Measurements from ENCODE around the gene SYS1.
A peak's percentile ranks its signal among the peaks of the same experiment; 100 is the strongest.

Gene SYS1

DNA sequence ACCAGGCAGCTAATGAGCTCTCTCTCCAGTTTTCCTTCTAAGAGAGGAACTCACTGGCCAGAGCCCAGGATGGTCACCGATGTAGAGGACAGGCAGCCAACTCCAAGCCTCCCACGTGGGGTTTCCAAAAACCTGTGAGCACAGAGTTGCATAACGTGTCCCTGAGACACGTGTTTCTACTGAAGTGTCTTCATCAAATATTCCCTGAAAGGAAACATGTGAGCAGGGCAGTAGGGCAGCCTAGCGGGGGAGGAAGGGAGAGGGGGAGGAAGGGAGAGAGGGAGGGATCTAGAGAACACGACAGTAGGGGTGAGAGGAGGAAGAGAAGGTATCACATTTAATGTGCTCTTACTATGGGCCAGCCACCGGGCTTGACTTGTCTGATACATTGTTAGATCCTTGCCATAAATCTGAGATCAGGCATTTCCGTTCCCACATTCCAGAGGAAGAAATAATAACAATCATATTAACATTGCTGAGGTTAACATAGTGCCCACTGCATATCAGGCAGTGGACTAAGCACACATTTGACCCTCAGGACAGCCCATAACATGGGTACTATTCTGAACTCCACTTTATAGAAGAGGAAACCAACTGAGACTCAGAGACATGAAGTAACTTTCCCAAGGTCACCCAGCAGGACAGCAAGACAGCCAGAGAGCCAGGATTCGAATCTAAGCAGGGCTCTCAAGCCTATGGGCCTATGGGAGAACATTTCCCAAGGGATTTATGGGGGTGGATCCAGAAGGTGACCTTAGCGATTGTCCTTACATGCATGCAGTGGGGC, 4.5 kb upstream of the SYS1 start:
- no peak for DNase-seq

DNA sequence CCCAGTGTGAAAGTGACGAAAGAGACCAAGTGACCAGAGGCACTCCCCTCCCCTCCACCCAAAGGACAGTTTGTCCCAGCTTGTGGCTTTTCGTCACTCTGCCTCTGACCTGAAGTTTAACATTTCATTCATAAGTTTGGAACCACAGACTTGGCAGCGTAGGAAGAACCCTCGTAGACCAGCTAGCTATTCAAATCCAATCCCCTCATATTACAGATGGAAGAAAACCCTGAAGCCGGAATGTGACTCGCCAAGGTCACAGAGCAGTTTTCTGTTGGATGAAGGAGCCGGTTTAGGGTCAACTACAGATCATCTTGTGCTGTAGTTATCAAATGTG, 3.9 kb upstream of the SYS1 start:
- no peak for DNase-seq

DNA sequence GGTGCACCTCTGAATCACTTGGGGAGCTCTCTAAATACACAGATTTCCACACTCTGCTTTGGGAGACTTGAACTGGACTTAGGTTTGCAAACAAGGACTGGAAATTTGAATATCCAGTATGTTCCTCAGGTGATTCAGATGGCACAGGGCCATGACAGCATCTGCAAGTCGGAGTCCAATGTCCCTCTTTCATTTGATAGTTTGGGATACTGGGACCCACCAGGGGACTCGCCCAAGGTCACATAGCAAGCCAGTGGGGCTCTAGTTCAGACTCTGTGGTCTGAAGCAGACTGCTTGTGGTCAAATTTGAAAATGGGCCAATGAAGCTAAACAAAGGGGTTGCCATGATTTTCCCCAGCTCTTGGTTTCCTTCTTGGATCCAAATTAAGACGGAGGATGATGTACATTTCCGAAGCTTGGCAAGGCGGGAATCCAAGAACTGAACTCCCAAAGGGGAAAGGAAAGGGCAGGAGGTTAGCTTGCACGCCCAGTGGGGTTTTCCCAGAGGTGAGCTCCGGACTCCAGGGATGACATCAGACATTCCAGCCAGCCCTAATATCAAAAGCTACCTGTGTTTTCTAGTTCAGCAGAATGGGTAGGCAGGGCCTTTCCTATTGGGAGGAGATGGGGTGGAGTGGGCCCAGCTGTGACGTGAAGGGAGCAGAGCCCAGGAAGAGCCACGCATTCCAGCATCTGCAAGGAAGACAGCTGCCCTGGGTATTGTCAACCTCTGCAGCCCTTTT, 3.4 kb upstream of the SYS1 start:
- no peak for DNase-seq

DNA sequence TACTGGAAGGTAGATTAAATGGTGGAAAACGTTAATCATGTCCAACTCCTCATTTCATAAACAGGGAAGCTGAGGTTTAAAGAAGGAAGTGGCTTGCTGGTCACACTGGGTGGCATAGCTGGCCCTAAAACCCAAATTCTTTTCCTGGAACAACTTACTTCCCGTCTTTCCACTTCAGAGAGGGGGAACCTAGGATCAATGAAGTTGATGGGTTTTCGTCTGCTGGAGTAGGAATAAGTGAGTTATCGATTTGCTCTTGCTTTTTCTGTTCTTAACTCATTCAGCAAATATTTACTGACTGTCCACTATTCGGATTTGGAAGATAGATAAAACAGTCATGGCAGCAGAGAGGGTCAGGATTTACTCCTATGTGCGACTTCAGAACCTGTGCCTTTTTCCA, 1.2 kb upstream of the SYS1 start:
- no peak for DNase-seq

DNA sequence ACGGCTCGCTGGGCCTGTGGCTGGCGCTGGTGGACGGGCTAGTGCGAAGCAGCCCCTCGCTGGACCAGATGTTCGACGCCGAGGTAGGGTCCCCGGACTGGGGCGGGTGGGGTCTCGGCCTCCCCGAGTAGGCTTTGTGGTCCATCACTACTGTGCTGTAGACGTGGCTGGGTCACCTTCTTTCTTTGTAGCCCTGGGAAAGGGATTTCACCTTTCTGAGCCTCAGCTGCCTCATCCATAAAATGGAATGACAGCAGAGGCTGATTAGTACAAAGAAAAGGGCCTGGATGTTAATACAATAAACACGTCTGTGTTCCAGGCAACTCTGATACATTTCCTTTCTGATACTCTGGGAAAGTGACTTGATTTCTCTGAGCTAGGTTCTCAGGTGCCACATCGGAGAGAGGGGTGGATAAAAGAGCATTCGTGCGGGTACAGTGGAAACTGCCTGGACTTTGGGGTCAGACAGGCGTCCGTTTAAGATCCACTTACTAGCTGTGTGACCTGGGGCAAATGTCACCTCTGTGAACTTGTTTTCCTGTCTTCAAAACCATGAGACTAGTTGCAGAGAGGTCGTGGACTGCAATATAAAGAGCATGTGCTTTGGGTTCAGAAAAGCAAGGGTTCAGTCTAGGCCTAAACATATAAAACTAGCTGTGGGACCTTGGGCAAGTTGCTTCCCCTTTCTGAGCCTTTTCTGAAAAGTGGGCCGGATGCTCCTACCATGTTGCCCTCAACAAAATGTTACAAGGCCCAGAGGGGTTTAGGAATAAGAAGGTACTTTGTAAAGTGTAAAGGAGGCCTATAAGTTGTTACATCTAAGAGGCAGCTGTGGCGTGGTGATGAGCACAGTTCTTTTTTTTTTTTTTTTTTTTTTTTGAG, 896 bp downstream of the SYS1 start:
- no peak for DNase-seq

DNA sequence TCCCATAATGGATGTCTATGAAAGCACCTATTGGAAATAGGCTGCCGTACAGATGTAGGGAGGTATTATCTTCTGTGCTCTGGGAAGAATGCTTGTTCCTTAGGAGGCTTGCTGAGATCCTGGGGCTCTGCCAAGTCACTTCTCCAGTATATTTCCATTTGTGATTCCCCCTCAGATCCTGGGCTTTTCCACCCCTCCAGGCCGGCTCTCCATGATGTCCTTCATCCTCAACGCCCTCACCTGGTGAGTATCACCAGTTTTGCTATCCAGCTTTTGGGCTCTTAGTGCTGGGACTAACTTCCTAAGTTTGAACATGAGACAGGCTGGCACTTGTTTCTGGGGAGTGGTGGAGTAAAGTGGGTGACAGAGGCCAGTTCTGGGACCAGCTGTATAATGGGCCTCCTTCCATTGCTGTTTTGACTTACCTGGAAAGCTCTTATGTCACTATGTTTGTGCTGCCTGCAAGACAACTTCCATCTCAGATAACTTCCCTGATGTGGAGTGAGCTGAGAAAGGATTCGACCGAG, 2.6 kb downstream of the SYS1 start:
- no peak for DNase-seq

DNA sequence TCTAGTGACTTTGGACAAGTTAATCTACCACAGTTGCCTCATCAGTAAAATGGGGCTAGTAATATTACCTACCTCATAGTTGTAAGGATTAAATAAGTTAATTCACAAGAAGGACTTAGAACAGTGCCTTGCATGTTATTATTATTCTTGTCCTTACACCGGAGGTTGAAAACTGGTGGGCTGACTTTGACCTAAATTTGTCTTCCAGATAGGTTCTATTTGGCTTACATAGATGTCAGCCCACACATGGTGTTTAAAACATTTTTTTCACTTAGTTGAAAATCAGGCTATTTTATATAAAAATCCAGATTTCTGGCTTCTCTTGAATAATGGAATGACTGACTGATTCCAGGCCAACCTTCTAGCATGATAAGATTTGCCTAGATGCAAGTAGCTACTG, 3.2 kb downstream of the SYS1 start:
- no peak for DNase-seq

DNA sequence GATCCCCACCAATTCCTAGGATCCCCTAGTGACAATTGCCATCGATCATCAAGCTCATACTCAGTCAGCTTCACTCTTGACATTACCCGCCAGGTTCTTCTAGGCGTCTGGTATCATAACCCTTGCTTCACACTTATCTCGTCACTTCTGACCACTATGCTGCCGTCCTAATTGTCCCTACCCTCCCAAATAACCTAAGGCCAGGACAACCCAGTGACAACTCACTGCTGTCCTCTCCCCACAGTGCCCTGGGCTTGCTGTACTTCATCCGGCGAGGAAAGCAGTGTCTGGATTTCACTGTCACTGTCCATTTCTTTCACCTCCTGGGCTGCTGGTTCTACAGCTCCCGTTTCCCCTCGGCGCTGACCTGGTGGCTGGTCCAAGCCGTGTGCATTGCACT, 3.7 kb downstream of the SYS1 start:
- DNase-seq: no peak

DNA sequence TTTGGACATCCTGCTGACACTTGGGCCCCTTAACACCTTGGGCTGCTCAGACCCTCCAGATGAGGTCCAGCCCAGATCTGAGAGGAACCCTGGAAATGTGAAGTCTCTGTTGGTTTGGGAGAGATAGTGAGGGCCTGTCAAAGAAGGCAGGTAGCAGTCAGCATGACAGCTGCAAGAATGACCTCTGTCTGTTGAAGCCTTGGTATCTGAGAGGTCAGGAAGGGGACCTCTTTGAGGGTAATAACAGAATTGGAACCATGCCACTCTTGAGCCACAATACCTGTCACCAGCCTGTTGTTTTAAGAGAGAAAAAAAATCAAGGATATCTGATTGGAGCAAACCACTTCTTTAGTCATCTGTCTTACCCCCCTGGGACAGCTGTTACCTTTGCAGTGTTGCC, 4.2 kb downstream of the SYS1 start:
- DNase-seq: no peak

DNA sequence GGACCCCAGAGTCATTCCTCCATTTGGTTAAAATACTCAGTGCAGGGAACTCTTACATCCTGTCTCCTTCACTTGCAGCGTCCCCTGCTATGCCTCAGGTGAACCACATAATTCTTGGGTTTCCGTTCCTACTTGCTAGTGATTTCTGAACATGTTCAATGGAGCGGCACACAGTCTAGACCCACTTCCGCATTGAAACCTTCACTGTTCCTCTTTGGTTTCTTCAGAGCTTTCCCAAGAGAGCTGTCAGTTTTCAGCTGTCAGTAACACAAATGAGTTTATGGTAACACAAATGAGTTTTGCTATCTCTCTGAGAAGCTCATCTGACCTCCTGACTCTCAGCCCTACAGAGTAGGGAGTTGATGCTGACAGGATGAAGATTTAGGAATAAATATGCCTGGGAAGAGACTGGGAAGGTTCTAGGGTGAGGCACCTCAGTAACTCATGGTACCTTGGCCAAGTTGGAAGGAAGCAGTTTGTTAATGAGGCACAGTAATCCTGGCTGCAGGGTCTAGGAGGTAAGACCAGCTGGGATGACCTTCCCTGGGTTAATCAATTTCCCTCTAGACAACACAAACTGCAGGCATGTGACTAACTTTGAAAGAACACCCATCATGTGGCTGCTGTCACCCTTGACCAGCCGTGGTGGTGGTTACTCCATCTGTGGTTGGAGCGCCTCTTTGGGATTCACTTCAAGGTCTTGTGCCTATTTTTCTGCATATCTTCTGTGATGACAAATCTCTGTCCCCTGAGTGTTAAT, 5.4 kb downstream of the SYS1 start:
- DNase-seq: no peak

DNA sequence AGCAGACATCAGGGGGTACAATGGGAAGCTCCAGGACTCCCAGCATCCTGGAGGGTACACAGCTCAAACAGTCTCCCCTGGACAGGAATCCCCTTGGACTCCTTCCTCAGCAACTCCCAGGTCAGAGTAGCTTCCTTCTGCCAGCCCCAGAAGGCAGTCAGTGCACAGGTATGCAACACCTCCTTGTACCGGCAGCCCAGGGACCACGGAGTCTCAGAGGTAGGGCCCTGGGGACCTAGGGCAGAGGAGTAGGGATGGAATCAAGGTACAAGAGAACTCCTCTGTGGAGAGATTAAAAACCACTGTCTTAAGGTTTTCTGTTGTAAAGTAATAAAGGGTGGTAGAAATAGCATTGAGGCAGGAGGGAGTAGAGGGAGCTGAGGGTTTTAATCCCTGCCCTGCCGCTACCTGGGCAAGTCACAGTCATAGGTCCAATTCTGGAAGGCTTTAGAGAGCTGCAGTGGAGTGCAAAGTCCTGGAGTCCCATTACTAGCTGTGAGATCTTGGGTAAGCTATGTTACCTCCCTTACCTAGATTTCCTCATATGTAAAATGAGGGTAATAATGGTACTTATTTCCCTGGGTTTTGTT, 7.7 kb downstream of the SYS1 start:
- no peak for DNase-seq

DNA sequence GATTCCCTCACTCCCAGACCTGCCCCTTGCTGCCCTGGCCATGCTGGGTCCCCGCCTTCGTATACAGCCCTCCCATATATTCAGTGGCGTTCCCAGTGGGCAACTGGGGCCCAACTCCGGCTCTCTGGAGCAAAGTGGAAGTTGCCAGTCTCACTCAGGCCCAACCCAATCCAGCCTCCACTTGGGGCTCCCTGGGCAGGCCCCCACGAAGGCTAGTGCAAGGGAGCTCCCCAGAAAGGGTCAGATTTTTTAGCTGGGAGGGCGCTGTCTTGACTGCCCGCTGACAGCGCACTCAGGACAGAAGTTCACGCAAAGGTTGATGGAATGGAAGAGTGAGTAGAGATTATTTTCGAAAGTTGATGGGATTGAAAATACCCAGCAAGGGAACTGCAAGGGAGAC, 9.3 kb downstream of the SYS1 start:
- no peak for DNase-seq

DNA sequence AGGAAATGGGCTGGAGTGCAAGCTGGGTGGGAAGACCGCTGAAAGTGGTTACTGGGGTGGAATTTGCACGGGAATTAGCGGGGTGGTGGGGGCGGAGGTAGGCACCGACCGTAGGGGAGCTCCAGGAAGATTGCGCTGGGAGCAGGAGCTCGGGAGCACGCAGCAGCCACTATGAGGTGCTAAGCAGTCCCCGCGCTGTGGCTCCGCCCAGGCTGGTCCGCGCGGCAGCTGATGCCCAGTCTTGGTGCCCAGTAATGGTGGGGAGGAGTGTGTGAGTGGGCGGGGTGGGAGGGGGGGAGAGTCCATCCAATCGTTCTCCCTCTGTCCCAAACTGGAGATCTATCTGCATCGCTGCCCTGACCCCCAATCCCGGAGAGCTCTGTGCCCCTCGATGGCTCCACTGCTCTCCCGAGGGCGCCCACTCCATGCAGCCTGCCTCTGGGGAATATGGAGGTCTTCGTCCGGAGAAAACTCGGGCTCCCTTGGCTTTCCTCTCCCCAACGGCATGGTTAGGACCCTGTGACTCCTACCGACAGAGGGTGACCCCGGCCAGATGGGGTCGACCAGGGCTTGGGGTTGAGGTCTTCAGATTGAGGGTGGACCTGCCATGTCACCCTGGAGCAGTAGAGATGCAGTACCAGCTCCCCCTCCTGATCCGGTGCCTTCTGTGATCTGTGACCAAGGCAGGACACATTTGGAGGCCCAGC, 9.8 kb downstream of the SYS1 start:
- no peak for DNase-seq

DNA sequence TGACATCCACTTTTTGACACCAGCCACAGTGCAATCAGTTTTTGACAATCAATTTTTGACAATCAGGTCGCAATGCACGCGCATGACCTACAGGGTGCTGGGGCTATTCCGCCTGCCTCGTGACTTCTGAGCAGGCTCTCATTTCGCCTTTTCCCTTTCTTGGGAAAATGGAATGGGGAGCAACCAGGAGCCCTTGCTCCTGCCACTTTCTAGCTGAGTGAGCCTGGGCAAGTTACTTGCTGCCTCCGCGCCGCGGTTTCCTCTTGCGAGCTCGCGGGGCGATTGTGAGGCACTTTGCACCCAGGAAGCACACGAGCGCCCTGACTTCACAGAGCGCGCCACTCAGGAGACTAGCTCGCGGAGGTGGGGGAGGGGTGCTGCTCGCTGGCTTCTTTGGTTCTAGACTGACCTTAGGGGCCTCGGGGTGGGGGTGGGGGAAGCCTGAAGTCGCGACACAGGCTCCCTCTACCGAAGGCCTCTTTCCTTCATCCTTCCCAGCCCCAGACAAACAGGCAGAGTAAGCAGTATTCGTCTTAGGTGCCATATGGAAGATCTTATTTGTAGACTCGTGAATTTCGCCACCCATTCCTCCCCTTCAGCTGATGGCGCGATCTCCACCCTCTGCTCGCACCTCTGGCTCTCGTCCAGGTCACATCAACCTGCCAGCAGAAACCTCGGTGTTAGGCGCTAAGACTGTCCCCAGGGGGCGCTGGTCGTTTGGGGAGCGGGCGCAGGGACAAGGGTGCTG, 10.6 kb downstream of the SYS1 start:
- peak; percentile 77 to 84 (median 81) for DNase-seq

DNA sequence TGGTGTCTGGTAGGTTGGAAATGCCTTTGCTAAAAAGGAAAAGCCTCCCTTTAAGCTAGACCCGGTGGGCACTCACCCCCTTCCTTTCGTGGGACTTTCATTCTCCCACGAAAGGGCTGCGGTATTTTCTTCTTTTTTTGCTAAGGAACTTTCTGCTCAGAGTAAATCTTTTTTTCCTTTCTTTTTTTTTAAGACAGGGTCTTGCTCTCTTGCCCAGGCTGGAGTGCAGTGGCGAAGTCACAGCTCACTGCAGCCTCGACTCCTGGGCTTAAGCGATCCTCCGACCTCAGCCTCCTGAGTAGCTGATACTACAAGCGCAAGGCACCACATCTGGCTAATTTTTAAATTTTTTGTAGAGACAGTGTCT, 11.1 kb downstream of the SYS1 start:
- DNase-seq: no peak

DNA sequence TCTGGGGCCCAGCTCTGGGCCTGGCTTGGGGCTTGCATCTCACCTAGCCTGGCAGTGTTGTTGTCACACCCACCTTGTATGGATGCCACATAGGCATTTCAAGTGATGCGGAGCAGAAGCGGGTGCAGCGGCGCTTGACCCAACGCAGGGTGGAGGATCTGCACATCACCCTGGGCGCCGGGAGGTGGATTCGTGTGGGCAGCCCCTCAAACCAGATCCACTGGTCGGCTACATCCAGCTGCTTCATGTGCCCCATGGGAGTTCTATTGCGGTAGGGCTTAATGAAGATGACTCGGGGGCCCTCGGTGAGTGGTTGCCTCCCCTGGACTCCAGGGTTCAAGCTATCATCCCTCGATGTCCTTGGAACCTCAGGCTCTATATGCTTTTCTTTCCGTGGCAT, 12.0 kb downstream of the SYS1 start:
- no peak for DNase-seq

DNA sequence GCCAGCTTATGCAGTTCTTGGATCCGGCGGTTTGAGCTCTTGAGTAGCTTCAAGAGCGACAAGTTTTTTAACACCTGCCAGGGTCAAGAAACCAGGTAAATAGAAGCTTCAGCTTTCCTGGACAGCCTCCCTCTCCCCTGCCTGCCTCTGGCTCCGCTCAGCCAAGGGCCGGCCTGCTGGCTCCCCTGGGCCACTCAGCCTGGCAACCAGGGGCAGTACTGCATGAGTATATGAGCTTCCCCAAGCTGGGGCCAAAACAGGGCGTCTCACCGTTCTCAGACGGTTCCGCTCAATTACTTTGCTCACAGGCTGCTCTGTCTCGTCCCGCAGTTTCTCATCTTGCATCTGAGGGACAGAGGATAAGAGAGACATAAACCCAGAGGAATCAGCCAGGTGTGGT, 14.3 kb downstream of the SYS1 start:
- DNase-seq: no peak

DNA sequence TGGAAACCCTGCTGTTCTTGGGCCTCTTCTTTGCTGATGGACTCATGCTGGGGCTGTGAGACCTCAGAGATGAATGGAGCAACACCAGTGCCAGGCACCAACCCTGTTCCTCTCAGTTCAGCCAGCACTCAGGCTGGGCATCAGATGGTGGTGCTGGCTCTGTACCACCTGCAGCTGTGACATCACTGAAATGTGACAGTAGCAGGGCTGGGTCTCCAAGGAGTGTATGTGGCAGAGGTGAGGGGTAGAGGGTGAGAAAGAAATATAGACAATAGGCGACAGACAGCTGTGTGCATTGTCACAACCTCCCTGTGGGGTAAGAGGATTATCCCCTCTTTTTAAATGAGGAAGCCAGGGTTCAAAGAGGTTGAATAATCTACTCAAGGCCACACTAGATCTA, 15.2 kb downstream of the SYS1 start, which contains the start of gene TP53TG5:
Gene TP53TG5, minus strand, starts transcription at position 135 of the 400 bp plus-strand sequence. Its CDS starts 89 bp downstream, at position 46.
- DNase-seq: no peak

DNA sequence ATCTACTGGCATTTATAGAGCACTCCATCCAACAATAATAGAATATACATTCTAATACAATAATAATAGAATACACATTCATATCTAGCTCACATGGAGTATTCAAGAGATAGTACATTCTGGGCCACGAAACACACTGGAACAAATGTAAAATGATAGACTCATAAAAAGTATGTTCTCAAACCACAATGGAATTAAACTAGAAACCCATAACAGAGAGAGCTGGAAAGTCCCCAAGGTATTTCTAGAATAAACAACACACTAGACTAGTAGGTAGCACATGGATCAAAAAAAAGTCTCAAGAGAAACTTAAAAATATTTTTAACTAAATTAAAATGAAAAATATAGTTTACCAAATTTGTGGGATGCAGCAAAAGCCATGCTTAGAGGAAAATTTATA, 24.3 kb downstream of the SYS1 start:
- DNase-seq: no peak

DNA sequence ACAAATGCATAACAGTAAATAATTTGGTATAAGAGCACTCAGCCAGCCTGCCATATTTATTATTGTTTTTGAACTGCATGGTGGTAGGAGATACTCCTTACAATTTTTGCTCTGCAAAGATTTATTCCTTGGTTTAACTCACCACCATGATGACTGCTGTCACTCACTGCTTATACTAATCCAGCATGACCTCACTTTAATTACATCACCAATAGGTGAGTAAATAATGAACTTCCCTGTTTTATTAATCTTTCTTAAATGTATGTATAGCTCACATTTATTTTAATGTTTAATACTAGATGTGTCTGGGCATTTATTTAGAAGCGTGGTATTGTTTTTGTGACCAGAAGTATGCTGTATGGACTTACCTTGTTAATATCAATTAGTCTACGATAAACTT, 28.0 kb downstream of the SYS1 start:
- DNase-seq: no peak

DNA sequence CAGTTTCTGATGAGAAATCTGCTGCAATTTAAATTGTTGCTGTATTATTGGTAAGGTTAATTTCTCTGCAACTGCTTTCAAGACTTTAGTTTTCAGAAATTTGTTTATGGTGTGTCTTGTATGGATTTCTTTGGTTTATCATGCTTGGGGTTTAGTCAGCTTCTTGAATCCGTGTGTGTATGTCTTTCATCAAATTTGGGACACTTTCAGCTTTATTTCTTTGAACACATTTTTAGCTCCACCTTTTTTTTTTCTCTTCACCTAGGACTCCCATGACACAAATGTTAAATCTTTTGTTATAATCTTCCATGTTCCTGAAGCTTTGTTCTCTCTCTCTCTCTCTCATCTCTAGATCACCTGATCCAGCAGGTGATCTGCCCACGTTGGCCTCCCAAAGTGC, 28.6 kb downstream of the SYS1 start:
- DNase-seq: no peak
